ENCODE results near the gene ZCCHC12. TPM values are rescaled to one million over a fixed set of nuclear protein-coding genes. Genes with fewer than 3 reads are reported as not detected.

ZCCHC12 gene
- total RNA-seq (2021; ENCODE audit: unreplicated experiment) (0.10 TPM), Bru-seq, nascent RNA (percentile 15 among the genes with signal in this experiment), BruChase-seq, experiment 1, labeled RNA remaining after a 2-hour chase (percentile 32 among the genes with signal in this experiment), BruChase-seq, experiment 2, labeled RNA remaining after a 6-hour chase (percentile 25 among the genes with signal in this experiment)
- polyA plus RNA-seq (2012; ENCODE audit: insufficient read length) = not detected
- long read RNA-seq = 0 reads

- no peak for DNase-seq (ENCODE audit: low read depth, low spot score)
- ATAC-seq = peak; percentile 78
- no TSS peak for BruUV-seq (replicated peaks)
- intact Hi-C loops (cut with micrococcal nuclease; ENCODE audit: unreplicated experiment) (no loop called here), in situ Hi-C loops (cut with HindIII; ENCODE audit: low pct_unique_long_range_greater_than_20kb, low sequenced_read_pairs) (no loop called here)
- Histone ChIP-seq H3K27me3 (ENCODE audit: control insufficient read depth, insufficient read depth, low read length) (peaks cover 20% of the 10 kb centered on the region), H3K36me3 (ENCODE audit: control insufficient read depth, insufficient read depth, low read length) (no peaks in the 10 kb centered on the region), H3K27ac (ENCODE audit: low read length) (no peak within 1 kb of the TSS), H3K4me1 (ENCODE audit: control insufficient read depth, insufficient read depth, low read length) (peaks cover 10% of the 10 kb centered on the region; the same call in 1 of the 2 replicates), H3K9me3 (ENCODE audit: control insufficient read depth, insufficient read depth, low read depth, low read length) (no peaks in the 10 kb centered on the region), H3K4me3 (ENCODE audit: low read depth in 2 of 2, low read length in 2 of 2) (peak within 1 kb of the TSS; percentile 30 to 52)
- POLR2A ChIA-PET = interaction anchor here (0.6 kb wide), 1 partner anchor 131 kb away, joined by 4 read pairs; no protein-coding TSS in a partner anchor
- TF ChIP-seq TCF7L2 (IDR thresholded peaks at IDR 0.05; ENCODE audit: low read depth, low read length) (peak; percentile 93), REST (IDR thresholded peaks at IDR 0.05; ENCODE audit: insufficient read depth in 1 of 2, low read depth in 2 of 2, low read length in 1 of 2) (no peak)
- CTCF ChIA-PET = interaction anchor here (0.6 kb wide), 2 partner anchors 11 to 56 kb away, joined by 3 read pairs; no protein-coding TSS in a partner anchor
Observed at GRCh38 chrX:118823263-118824172, at the start of gene ZCCHC12. Gene ZCCHC12, plus strand, starts transcription at chrX:118823824. Its CDS starts 1,421 bp downstream, at chrX:118825245.

- BruUV-seq (replicated peaks) = no TSS peak
- TF ChIP-seq TCF7L2 (IDR thresholded peaks at IDR 0.05; ENCODE audit: low read depth, low read length) (no peak), SIN3A (IDR thresholded peaks at IDR 0.05; ENCODE audit: borderline replicate concordance, insufficient read depth, low read depth, low read length) (no peak), CTCF (IDR thresholded peaks at IDR 0.05) (no peak), REST (IDR thresholded peaks at IDR 0.05; ENCODE audit: insufficient read depth in 1 of 2, low read depth in 2 of 2, low read length in 1 of 2) (no peak), POLR2AphosphoS5 (IDR thresholded peaks at IDR 0.05; ENCODE audit: low read depth, low read length) (no peak)
- H3K9me3 ChIP-seq (ENCODE audit: control insufficient read depth, insufficient read depth, low read depth, low read length) = no peaks in the 10 kb centered on the region
- in situ Hi-C loops (cut with HindIII; ENCODE audit: low pct_unique_long_range_greater_than_20kb, low sequenced_read_pairs) = no loop called here
- intact Hi-C loops (cut with micrococcal nuclease; ENCODE audit: unreplicated experiment) = no loop called here
- DNase-seq (ENCODE audit: low read depth, low spot score) = no peak
- H3K4me3 ChIP-seq (ENCODE audit: low read depth in 2 of 2, low read length in 2 of 2) = no peak overlapping the region
- peaks cover 15% of the 10 kb centered on the region for H3K36me3 ChIP-seq (ENCODE audit: control insufficient read depth, insufficient read depth, low read length)
- CTCF ChIA-PET = no interaction called here
- no peaks in the 10 kb centered on the region for H3K27me3 ChIP-seq (ENCODE audit: control insufficient read depth, insufficient read depth, low read length)
- no peaks in the 10 kb centered on the region for H3K4me1 ChIP-seq (ENCODE audit: control insufficient read depth, insufficient read depth, low read length)
- no peak overlapping the region for H3K27ac ChIP-seq (ENCODE audit: low read length)
- POLR2A ChIA-PET = no interaction called here
- ATAC-seq = no peak
Observed at GRCh38 chrX:118779581-118779980, 44.0 kb upstream of the ZCCHC12 start.

Measured in Panc1 (cell line).